ENCODE results near the gene HEXIM2.

DNA sequence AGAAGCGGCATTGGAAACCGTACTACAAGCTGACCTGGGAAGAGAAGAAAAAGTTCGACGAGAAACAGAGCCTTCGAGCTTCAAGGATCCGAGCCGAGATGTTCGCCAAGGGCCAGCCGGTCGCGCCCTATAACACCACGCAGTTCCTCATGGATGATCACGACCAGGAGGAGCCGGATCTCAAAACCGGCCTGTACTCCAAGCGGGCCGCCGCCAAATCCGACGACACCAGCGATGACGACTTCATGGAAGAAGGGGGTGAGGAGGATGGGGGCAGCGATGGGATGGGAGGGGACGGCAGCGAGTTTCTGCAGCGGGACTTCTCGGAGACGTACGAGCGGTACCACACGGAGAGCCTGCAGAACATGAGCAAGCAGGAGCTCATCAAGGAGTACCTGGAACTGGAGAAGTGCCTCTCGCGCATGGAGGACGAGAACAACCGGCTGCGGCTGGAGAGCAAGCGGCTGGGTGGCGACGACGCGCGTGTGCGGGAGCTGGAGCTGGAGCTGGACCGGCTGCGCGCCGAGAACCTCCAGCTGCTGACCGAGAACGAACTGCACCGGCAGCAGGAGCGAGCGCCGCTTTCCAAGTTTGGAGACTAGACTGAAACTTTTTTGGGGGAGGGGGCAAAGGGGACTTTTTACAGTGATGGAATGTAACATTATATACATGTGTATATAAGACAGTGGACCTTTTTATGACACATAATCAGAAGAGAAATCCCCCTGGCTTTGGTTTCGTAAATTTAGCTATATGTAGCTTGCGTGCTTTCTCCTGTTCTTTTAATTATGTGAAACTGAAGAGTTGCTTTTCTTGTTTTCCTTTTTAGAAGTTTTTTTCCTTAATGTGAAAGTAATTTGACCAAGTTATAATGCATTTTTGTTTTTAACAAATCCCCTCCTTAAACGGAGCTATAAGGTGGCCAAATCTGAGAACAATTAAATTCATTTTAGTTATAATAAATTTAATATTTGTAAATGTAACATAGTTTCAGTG, 11.7 kb upstream of the HEXIM2 start:
- TF ChIP-seq, protein P1, sequence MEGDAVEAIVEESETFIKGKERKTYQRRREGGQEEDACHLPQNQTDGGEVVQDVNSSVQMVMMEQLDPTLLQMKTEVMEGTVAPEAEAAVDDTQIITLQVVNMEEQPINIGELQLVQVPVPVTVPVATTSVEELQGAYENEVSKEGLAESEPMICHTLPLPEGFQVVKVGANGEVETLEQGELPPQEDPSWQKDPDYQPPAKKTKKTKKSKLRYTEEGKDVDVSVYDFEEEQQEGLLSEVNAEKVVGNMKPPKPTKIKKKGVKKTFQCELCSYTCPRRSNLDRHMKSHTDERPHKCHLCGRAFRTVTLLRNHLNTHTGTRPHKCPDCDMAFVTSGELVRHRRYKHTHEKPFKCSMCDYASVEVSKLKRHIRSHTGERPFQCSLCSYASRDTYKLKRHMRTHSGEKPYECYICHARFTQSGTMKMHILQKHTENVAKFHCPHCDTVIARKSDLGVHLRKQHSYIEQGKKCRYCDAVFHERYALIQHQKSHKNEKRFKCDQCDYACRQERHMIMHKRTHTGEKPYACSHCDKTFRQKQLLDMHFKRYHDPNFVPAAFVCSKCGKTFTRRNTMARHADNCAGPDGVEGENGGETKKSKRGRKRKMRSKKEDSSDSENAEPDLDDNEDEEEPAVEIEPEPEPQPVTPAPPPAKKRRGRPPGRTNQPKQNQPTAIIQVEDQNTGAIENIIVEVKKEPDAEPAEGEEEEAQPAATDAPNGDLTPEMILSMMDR (conservative IDR thresholded peaks at IDR 0.05 in 1 of 2, IDR thresholded peaks at IDR 0.05 in 1 of 2; ENCODE audit: low read depth in 1 of 2, low read length in 2 of 2), result no peak
- TF ChIP-seq EZH2 (IDR thresholded peaks at IDR 0.05; ENCODE audit: low read length, missing control alignments), result no peak

Data from fibroblast of lung (primary cell).